Keratinocyte (primary cell): ENCODE results near the gene CLDND2. TPM values are rescaled to one million over a fixed set of nuclear protein-coding genes. Genes with fewer than 3 reads are reported as not detected.

Experiments used
- DNase-seq: peaks from one replicate; pipeline ENCODE4 v3.0.0-alpha.2; 2011; ENCODE audit warnings: low read depth, missing footprints, low spot score
- FAIRE-seq: peaks from 2 replicates; lab custom pipeline; 2011; peaks lifted over from hg19 to GRCh38; lab: Jason Lieb, UNC
- H2AFZ ChIP-seq: 2 replicates; pipeline ENCODE4 v1.6.0; 2012; ENCODE audit warnings: low read length, control low read depth, inconsistent platforms; ENCODE audit not compliant: control insufficient read depth
- H3K27ac ChIP-seq: 2 replicates; pipeline ENCODE4 v1.5.1; 2011; ENCODE audit warnings: low read length; ENCODE audit not compliant: control insufficient read depth, insufficient read depth
- H3K27me3 ChIP-seq: 3 replicates; pipeline ENCODE4 v1.6.0; 2011; ENCODE audit warnings: low read length; ENCODE audit not compliant: control insufficient read depth, insufficient read depth; ENCODE audit errors: extremely low read depth
- H3K36me3 ChIP-seq, 2 experiments: 2 replicates in 1 of 2; 3 replicates in 1 of 2; pipeline ENCODE4 v1.5.1; 2011; ENCODE audit warnings: low read length in 2 of 2, mild to moderate bottlenecking in 1 of 2; ENCODE audit not compliant: control insufficient read depth in 2 of 2, insufficient read depth in 2 of 2; ENCODE audit errors: extremely low read depth in 1 of 2
- H3K4me1 ChIP-seq: 3 replicates; pipeline ENCODE4 v1.5.1; 2011; ENCODE audit warnings: low read length; ENCODE audit not compliant: control insufficient read depth, insufficient read depth; ENCODE audit errors: extremely low read depth
- H3K4me2 ChIP-seq: 3 replicates; pipeline ENCODE4 v1.6.0; 2011; ENCODE audit warnings: low read depth, low read length; ENCODE audit not compliant: control insufficient read depth, insufficient read depth; ENCODE audit errors: extremely low read depth
- H3K4me3 ChIP-seq, 3 experiments: fragments of 200-600 bp in 1 of 3; sonication (generic) in 1 of 3; 2 replicates in 2 of 3; 3 replicates in 1 of 3; pipeline ENCODE4 v1.5.1; 2011 to 2016; ENCODE audit warnings: low read length in 3 of 3, mild to moderate bottlenecking in 3 of 3, control low read depth in 2 of 3, inconsistent platforms in 1 of 3, low read depth in 1 of 3, mixed read lengths in 1 of 3, mixed run types in 1 of 3, moderate library complexity in 1 of 3; ENCODE audit not compliant: control insufficient read depth in 2 of 3, insufficient read depth in 2 of 3; ENCODE audit errors: extremely low read depth in 1 of 3
- H3K79me2 ChIP-seq: 2 replicates; pipeline ENCODE4 v1.6.0; 2012; ENCODE audit warnings: low read length; ENCODE audit not compliant: control insufficient read depth, insufficient read depth
- H3K9ac ChIP-seq: 3 replicates; pipeline ENCODE4 v1.6.0; 2011; ENCODE audit warnings: low read length; ENCODE audit not compliant: control insufficient read depth, insufficient read depth; ENCODE audit errors: extremely low read depth
- H3K9me1 ChIP-seq: 3 replicates; pipeline ENCODE4 v1.6.0; 2011; ENCODE audit warnings: low read length; ENCODE audit not compliant: control insufficient read depth, insufficient read depth; ENCODE audit errors: extremely low read depth
- H3K9me3 ChIP-seq: 2 replicates; pipeline ENCODE4 v1.5.1; 2012; ENCODE audit warnings: low read depth, low read length; ENCODE audit not compliant: control insufficient read depth
- H4K20me1 ChIP-seq: 3 replicates; pipeline ENCODE4 v1.6.0; 2011; ENCODE audit warnings: low read length; ENCODE audit not compliant: control insufficient read depth, insufficient read depth; ENCODE audit errors: extremely low read depth
- EZH2 ChIP-seq: IDR thresholded peaks from one replicate; pipeline ENCODE4 v1.6.1; 2012; ENCODE audit warnings: inconsistent platforms, mild to moderate bottlenecking, low read length, moderate library complexity
- dilution Hi-C: fragments of 300-500 bp; cut with MboI; formaldehyde crosslinking; loops from one replicate; pipeline ENCODE4 v1.7.0; 2020; ENCODE audit warnings: low sequenced_read_pairs; ENCODE audit not compliant: extremely low pct_ligation_motif_present
- polyA plus RNA-seq, 5 experiments: library from polyadenylated mRNA; depleted of rRNA in 3 of 5; stranded (reverse) in 3 of 5; stranded (forward) in 1 of 5; unstranded in 1 of 5; fragments of >200 nt; gene quantifications; 1 replicate in 1 of 5; 2 replicates in 3 of 5; 3 replicates in 1 of 5; pipeline versions ENCODE4 v1.2.1 to v1.2.3, GENCODE V29; 2011 to 2012; ENCODE audit warnings: missing spikeins in 2 of 5, low read depth in 1 of 5, low replicate concordance in 1 of 5
- TF ChIP-seq, protein P1 (sequence below), 3 experiments: IDR thresholded peaks in 1 of 3; conservative IDR thresholded peaks in 1 of 3; optimal IDR thresholded peaks in 1 of 3; 2 replicates in 2 of 3; 3 replicates in 1 of 3; pipeline versions ENCODE3 to v1.5.1; 2011; ENCODE audit warnings: low read length in 3 of 3, mild to moderate bottlenecking in 3 of 3, moderate library complexity in 2 of 3, control low read depth in 1 of 3, inconsistent platforms in 1 of 3; ENCODE audit not compliant: insufficient read depth in 2 of 3; ENCODE audit errors: extremely low read depth in 1 of 3

The CLDND2 gene
- polyA plus RNA-seq, 1 donor (not counting 4 experiments of a cell fraction or from before 2014, with no cell fraction given) = 0.37 TPM

GRCh38 chr19:51357952-51358351 lies 10.9 kb downstream of the CLDND2 start:
- Histone ChIP-seq H3K4me2 (no peak overlapping the region), H4K20me1 (no peaks in the 10 kb centered on the region), H3K4me3 (no peak overlapping the region), H3K9me1 (no peaks in the 10 kb centered on the region), H3K9ac (no peak overlapping the region), H3K27me3 (no peaks in the 10 kb centered on the region), H3K79me2 (peaks cover 2% of the 10 kb centered on the region), H3K36me3 (peaks cover 0 to 2% of the 10 kb centered on the region in 2 experiments), H3K9me3 (no peaks in the 10 kb centered on the region), H2AFZ (no peak overlapping the region), H3K27ac (no peak overlapping the region), H3K4me1 (peaks cover 10% of the 10 kb centered on the region)
- dilution Hi-C loops = no loop called here
- FAIRE-seq (no peak), DNase-seq (no peak)
- TF ChIP-seq, protein P1, sequence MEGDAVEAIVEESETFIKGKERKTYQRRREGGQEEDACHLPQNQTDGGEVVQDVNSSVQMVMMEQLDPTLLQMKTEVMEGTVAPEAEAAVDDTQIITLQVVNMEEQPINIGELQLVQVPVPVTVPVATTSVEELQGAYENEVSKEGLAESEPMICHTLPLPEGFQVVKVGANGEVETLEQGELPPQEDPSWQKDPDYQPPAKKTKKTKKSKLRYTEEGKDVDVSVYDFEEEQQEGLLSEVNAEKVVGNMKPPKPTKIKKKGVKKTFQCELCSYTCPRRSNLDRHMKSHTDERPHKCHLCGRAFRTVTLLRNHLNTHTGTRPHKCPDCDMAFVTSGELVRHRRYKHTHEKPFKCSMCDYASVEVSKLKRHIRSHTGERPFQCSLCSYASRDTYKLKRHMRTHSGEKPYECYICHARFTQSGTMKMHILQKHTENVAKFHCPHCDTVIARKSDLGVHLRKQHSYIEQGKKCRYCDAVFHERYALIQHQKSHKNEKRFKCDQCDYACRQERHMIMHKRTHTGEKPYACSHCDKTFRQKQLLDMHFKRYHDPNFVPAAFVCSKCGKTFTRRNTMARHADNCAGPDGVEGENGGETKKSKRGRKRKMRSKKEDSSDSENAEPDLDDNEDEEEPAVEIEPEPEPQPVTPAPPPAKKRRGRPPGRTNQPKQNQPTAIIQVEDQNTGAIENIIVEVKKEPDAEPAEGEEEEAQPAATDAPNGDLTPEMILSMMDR (optimal IDR thresholded peaks at IDR 0.05 in 1 of 3, IDR thresholded peaks at IDR 0.05 in 1 of 3, conservative IDR thresholded peaks at IDR 0.05 in 1 of 3; ENCODE audit: extremely low read depth in 1 of 3, insufficient read depth in 2 of 3, low read length in 3 of 3) = no peak
- no peak for TF ChIP-seq EZH2

DNA sequence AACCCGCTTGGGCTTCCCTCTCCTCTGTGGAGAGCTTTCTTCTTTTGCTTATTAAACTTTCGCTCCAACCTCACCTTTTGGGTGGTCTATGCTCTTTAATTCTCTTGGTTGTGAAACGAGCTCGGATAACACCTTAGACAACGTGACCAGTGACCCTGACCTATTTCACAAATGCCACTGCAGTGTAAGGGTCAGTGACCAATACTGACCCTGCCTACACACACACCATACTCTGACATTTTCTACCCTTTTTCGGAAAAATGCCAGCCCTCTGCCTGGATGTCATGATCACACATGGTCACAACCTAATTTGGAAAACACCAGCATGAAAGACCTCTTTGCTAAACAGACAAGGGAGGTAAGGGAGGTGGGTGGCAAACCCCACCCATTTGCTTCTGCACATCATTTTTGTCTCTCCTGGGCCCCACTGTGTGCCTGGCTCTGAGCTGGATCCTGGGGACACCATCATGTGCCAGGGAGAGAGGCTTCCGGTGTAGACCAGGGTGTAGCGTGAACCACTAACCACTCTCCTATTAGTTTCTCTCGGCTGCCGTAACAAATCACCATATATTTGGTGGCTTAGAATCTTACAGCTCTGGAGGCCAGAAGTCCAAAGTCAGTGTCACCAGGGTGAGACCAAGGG lies 12.5 kb downstream of the CLDND2 start:
- H4K20me1 ChIP-seq = no peaks in the 10 kb centered on the region
- no peak for FAIRE-seq
- no peak overlapping the region for H3K4me3 ChIP-seq
- TF ChIP-seq, protein P1 (optimal IDR thresholded peaks at IDR 0.05 in 1 of 3, IDR thresholded peaks at IDR 0.05 in 1 of 3, conservative IDR thresholded peaks at IDR 0.05 in 1 of 3; ENCODE audit: extremely low read depth in 1 of 3, insufficient read depth in 2 of 3, low read length in 3 of 3) = no peak
- TF ChIP-seq EZH2 = no peak
- H3K27me3 ChIP-seq = no peaks in the 10 kb centered on the region
- no peak overlapping the region for H2AFZ ChIP-seq
- H3K79me2 ChIP-seq = no peaks in the 10 kb centered on the region
- no peak overlapping the region for H3K4me2 ChIP-seq
- no peak for DNase-seq
- peaks cover 0 to 4% of the 10 kb centered on the region in 2 experiments for H3K36me3 ChIP-seq
- H3K9me1 ChIP-seq = no peaks in the 10 kb centered on the region
- H3K9me3 ChIP-seq = no peaks in the 10 kb centered on the region
- H3K27ac ChIP-seq = no peak overlapping the region
- H3K4me1 ChIP-seq = peaks cover 7% of the 10 kb centered on the region
- H3K9ac ChIP-seq = no peak overlapping the region
- dilution Hi-C loops = no loop called here
